ENCODE data around the gene OR5K4. TPM values are rescaled to one million over a fixed set of nuclear protein-coding genes. Genes with fewer than 3 reads are reported as not detected.
"Not testable (repeated sequence)": the region's sequence is repeated elsewhere in the genome, so short reads cannot be mapped to it uniquely, and the experiment has no call there.

The OR5K4 gene
- total RNA-seq, 1 donor from 2014 or later: not detected

DNA sequence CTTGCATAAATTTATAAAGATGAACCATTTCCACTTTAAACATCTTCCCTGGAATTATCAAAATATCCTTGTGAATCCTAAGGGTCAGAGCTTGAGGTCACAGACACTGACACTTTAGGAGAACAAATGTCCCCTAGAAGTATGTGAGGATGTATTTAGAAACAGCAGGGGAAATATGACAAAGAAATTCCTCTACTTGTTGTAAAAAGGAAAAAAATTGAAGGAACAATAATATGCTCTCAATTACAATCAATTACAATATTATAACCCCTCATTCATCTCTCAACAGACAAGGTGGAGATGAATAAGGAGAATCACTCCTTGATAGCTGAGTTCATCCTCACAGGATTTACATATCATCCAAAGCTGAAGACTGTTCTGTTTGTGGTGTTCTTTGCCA, 36.7 kb downstream of the OR5K4 start, which contains the start of gene OR5K3:
TSS of gene OR5K3 (plus strand) at position 301 of the 400 bp plus-strand sequence. CDS start at position 301, 0 bp downstream.
- Mint-ChIP-seq H3K9me3 (ENCODE audit: unreplicated experiment) (no peaks in the 10 kb centered on the region), H3K4me1 (ENCODE audit: low read depth, unreplicated experiment) (peaks cover 2% of the 10 kb centered on the region), H3K27me3 (ENCODE audit: unreplicated experiment) (peaks cover 2% of the 10 kb centered on the region), H3K36me3 (ENCODE audit: unreplicated experiment) (no peaks in the 10 kb centered on the region), H3K27ac (ENCODE audit: unreplicated experiment) (no peak within 1 kb of the TSS), H3K4me3 (ENCODE audit: unreplicated experiment) (no peak within 1 kb of the TSS)
- TF ChIP-seq, protein P1, sequence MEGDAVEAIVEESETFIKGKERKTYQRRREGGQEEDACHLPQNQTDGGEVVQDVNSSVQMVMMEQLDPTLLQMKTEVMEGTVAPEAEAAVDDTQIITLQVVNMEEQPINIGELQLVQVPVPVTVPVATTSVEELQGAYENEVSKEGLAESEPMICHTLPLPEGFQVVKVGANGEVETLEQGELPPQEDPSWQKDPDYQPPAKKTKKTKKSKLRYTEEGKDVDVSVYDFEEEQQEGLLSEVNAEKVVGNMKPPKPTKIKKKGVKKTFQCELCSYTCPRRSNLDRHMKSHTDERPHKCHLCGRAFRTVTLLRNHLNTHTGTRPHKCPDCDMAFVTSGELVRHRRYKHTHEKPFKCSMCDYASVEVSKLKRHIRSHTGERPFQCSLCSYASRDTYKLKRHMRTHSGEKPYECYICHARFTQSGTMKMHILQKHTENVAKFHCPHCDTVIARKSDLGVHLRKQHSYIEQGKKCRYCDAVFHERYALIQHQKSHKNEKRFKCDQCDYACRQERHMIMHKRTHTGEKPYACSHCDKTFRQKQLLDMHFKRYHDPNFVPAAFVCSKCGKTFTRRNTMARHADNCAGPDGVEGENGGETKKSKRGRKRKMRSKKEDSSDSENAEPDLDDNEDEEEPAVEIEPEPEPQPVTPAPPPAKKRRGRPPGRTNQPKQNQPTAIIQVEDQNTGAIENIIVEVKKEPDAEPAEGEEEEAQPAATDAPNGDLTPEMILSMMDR (IDR thresholded peaks at IDR 0.05; ENCODE audit: partially characterized antibody, unreplicated experiment): no peak
- no peak for DNase-seq

DNA sequence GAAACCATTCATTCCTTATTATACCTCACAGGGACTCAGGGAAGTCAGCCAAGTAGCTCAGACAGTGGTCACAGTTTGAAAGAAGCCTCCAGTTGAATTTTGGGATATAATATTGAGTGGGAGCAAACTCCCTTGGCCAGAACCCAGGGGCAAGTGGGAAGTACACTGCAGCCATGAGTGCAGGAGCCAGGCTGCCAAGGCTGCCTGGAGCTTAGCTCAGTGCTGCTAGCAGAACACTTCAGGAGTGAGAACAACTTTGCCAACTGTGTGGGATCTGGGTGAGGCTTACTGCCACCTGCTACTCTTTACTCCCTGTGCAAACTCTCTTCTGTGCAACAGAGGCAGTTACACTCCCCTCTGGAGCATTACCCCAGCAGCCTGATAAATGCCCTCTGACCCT, 41.4 kb downstream of the OR5K4 start:
- Mint-ChIP-seq H3K4me3 (ENCODE audit: unreplicated experiment) (no peak overlapping the region), H3K27me3 (ENCODE audit: unreplicated experiment) (peaks cover 2% of the 10 kb centered on the region), H3K4me1 (ENCODE audit: low read depth, unreplicated experiment) (no peaks in the 10 kb centered on the region), H3K27ac (ENCODE audit: unreplicated experiment) (no peak overlapping the region), H3K36me3 (ENCODE audit: unreplicated experiment) (no peaks in the 10 kb centered on the region), H3K9me3 (ENCODE audit: unreplicated experiment) (peaks cover 3% of the 10 kb centered on the region)
- TF ChIP-seq, protein P1 (IDR thresholded peaks at IDR 0.05; ENCODE audit: partially characterized antibody, unreplicated experiment): no peak
- no peak for DNase-seq

DNA sequence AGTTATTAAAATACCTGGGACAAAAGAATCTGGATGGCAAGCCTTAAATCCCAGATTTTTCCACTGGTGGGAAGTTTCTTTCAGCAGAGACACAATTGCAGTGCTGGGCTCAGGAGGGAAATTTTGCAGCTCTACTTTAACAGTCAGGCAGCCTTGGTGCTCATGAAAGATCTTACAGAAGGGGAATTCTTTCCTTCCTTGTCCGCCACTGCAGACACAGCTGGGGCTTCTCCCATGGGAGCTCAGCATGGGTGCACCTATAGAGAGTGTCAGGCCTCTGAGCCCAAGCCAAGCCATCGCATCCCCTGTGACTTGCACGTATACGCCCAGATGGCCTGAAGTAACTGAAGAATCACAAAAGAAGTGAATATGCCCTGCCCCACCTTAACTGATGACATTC, 42.8 kb downstream of the OR5K4 start:
- H3K9me3 Mint-ChIP-seq (ENCODE audit: unreplicated experiment); DNase-seq; H3K27me3 Mint-ChIP-seq (ENCODE audit: unreplicated experiment); H3K36me3 Mint-ChIP-seq (ENCODE audit: unreplicated experiment); H3K4me3 Mint-ChIP-seq (ENCODE audit: unreplicated experiment); H3K27ac Mint-ChIP-seq (ENCODE audit: unreplicated experiment); H3K4me1 Mint-ChIP-seq (ENCODE audit: low read depth, unreplicated experiment): not testable (repeated sequence)

DNA sequence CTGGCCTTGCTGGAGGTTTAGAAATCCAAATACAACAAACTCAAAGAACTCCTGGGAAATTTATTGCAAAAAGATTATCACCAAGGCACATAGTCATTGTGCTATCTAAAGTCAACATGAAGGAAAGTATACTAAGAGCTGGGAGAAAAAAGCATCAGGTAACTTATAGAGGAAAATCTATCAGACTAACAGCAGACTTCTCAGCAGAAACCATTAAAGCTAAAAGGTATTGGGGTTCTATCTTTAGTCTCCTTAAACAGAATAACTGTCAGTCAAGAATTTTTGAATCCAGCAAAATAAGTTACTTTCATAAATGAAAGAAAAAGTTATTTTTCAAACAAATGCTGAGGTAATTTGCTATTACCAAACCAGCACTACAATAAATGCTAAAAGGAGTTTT, 44.9 kb downstream of the OR5K4 start:
- Mint-ChIP-seq H3K4me3 (ENCODE audit: unreplicated experiment) (no peak overlapping the region), H3K27me3 (ENCODE audit: unreplicated experiment) (peaks cover 2% of the 10 kb centered on the region), H3K9me3 (ENCODE audit: unreplicated experiment) (peaks cover 3% of the 10 kb centered on the region), H3K27ac (ENCODE audit: unreplicated experiment) (no peak overlapping the region), H3K4me1 (ENCODE audit: low read depth, unreplicated experiment) (no peaks in the 10 kb centered on the region), H3K36me3 (ENCODE audit: unreplicated experiment) (no peaks in the 10 kb centered on the region)
- no peak for DNase-seq
- TF ChIP-seq, protein P1 (IDR thresholded peaks at IDR 0.05; ENCODE audit: partially characterized antibody, unreplicated experiment): no peak

DNA sequence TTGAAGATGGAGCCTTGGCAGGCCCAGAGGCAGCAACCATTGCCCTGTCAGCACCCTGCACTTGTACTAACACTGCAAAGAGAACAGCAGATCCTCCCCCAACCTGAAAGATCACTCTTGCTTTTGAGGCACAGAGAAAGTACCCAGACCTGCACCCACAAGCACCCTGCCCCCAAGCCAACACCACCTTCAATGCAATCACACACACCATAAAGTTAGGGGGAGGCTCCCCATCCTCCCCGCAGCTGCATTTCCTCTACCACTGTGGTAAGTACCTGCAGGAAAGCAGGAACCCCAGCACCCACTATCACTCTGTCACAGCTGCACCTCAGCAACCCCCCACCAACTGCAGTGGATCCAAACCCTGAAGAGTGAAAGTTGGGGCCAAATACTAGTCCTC, 48.9 kb downstream of the OR5K4 start:
- peaks cover 2% of the 10 kb centered on the region for H3K27me3 Mint-ChIP-seq (ENCODE audit: unreplicated experiment)
- H3K4me3 Mint-ChIP-seq (ENCODE audit: unreplicated experiment): no peak overlapping the region
- H3K9me3 Mint-ChIP-seq (ENCODE audit: unreplicated experiment): peaks cover 5% of the 10 kb centered on the region
- H3K4me1 Mint-ChIP-seq (ENCODE audit: low read depth, unreplicated experiment): no peaks in the 10 kb centered on the region
- peaks cover 8% of the 10 kb centered on the region for H3K36me3 Mint-ChIP-seq (ENCODE audit: unreplicated experiment)
- TF ChIP-seq, protein P1 (IDR thresholded peaks at IDR 0.05; ENCODE audit: partially characterized antibody, unreplicated experiment): no peak
- H3K27ac Mint-ChIP-seq (ENCODE audit: unreplicated experiment): no peak overlapping the region
- no peak for DNase-seq
